Measurements from ENCODE around the gene ARRB2.

ARRB2 gene

DNA sequence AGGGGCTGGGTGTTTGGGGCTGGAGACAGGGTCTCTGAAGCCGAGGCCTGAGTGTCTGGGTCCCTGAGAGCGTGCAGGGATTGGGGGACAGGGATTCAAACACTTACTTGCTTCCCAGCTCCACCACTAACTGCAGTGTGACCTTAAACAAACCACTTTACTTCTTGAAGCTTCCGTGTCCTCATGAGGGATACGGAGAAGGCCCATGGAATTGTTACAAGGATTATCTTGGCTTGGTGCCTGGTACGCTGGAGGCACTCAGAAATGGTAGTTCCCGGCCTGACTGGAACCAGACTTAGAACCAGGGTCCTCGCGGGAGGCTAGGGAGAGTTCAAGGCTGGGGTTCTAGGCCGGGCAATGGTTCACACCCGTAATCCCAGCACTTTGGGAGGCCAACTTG is 32.2 kb downstream of the ARRB2 start:
- no peaks in the 10 kb centered on the region for H4K20me1 ChIP-seq (ENCODE audit: low read depth, low read length)

GRCh38 chr17:4743216-4743615 is 32.8 kb downstream of the ARRB2 start:
- no peaks in the 10 kb centered on the region for H3K36me3 ChIP-seq (ENCODE audit: low read length)
- no peak overlapping the region for H2AFZ ChIP-seq (ENCODE audit: low read depth, low read length, severe bottlenecking)
- no peaks in the 10 kb centered on the region for H3K9me2 ChIP-seq (replicated peaks; ENCODE audit: insufficient read depth, low read length)
- H3K79me2 ChIP-seq (ENCODE audit: insufficient read depth, low read length), result no peaks in the 10 kb centered on the region
- no peak overlapping the region for H3K4me2 ChIP-seq (ENCODE audit: low read depth, low read length, poor library complexity, severe bottlenecking)
- H3K9me3 ChIP-seq (ENCODE audit: insufficient read depth, low read length), result no peaks in the 10 kb centered on the region
- no peaks in the 10 kb centered on the region for H3F3A ChIP-seq (ENCODE audit: insufficient read depth)
- H3K27ac ChIP-seq (ENCODE audit: low read depth, low read length), result no peak overlapping the region
- no peaks in the 10 kb centered on the region for H4K20me1 ChIP-seq (ENCODE audit: low read depth, low read length)
- H3K27me3 ChIP-seq (ENCODE audit: low read length), result no peaks in the 10 kb centered on the region
- no peak overlapping the region for H3K4me3 ChIP-seq (ENCODE audit: insufficient read depth, low read length, poor library complexity, severe bottlenecking)
- no peak for TF ChIP-seq CTCF (IDR thresholded peaks at IDR 0.05; ENCODE audit: insufficient read depth, low read length, poor library complexity, severe bottlenecking)
- no peak for TF ChIP-seq EZH2phosphoT487 (conservative IDR thresholded peaks at IDR 0.05; ENCODE audit: low read length)
- no peak overlapping the region for H3K9ac ChIP-seq (ENCODE audit: low read length)

More for the DNA sequence above, 32.2 kb downstream of the ARRB2 start:
- Histone ChIP-seq H2AFZ (ENCODE audit: low read depth, low read length, severe bottlenecking) (no peak overlapping the region), H3K27me3 (ENCODE audit: low read length) (no peaks in the 10 kb centered on the region), H3K79me2 (ENCODE audit: insufficient read depth, low read length) (no peaks in the 10 kb centered on the region), H3K4me2 (ENCODE audit: low read depth, low read length, poor library complexity, severe bottlenecking) (no peak overlapping the region), H3K9ac (ENCODE audit: low read length) (no peak overlapping the region), H3K9me3 (ENCODE audit: insufficient read depth, low read length) (no peaks in the 10 kb centered on the region), H3K27ac (ENCODE audit: low read depth, low read length) (no peak overlapping the region), H3K4me3 (ENCODE audit: insufficient read depth, low read length, poor library complexity, severe bottlenecking) (no peak overlapping the region), H3K9me2 (replicated peaks; ENCODE audit: insufficient read depth, low read length) (no peaks in the 10 kb centered on the region), H3K36me3 (ENCODE audit: low read length) (no peaks in the 10 kb centered on the region), H3F3A (ENCODE audit: insufficient read depth) (no peaks in the 10 kb centered on the region)
- no peak for TF ChIP-seq CTCF (IDR thresholded peaks at IDR 0.05; ENCODE audit: insufficient read depth, low read length, poor library complexity, severe bottlenecking)
- no peak for TF ChIP-seq EZH2phosphoT487 (conservative IDR thresholded peaks at IDR 0.05; ENCODE audit: low read length)

- Histone ChIP-seq H3K4me2 (ENCODE audit: low read depth, low read length, poor library complexity, severe bottlenecking) (no peak overlapping the region), H2AFZ (ENCODE audit: low read depth, low read length, severe bottlenecking) (no peak overlapping the region), H3K27me3 (ENCODE audit: low read length) (no peaks in the 10 kb centered on the region), H3K9me3 (ENCODE audit: insufficient read depth, low read length) (no peaks in the 10 kb centered on the region), H3K79me2 (ENCODE audit: insufficient read depth, low read length) (no peaks in the 10 kb centered on the region), H3K9ac (ENCODE audit: low read length) (no peak overlapping the region), H3K36me3 (ENCODE audit: low read length) (no peaks in the 10 kb centered on the region), H3K27ac (ENCODE audit: low read depth, low read length) (no peak overlapping the region), H4K20me1 (ENCODE audit: low read depth, low read length) (no peaks in the 10 kb centered on the region), H3K9me2 (replicated peaks; ENCODE audit: insufficient read depth, low read length) (no peaks in the 10 kb centered on the region), H3K4me3 (ENCODE audit: insufficient read depth, low read length, poor library complexity, severe bottlenecking) (no peak overlapping the region), H3F3A (ENCODE audit: insufficient read depth) (no peaks in the 10 kb centered on the region)
- no peak for TF ChIP-seq EZH2phosphoT487 (conservative IDR thresholded peaks at IDR 0.05; ENCODE audit: low read length)
- no peak for TF ChIP-seq CTCF (IDR thresholded peaks at IDR 0.05; ENCODE audit: insufficient read depth, low read length, poor library complexity, severe bottlenecking)
These were observed 33.5 kb downstream of the ARRB2 start for GRCh38 chr17:4743898-4744297.
